Right lobe of liver (tissue), 4 donors: Measurements from ENCODE around the gene ZMYND11.

Experiments
- POLR2A ChIP-seq: fragments of 450-650 bp; IDR thresholded peaks from one replicate; pipeline ENCODE4 v1.6.1; 2017; ENCODE audit warnings: antibody characterized with exemption, mild to moderate bottlenecking
- TF ChIP-seq, protein P1 (sequence below), 4 donors: fragments of 200-600 bp in 3 of 4; fragments of 450-650 bp in 1 of 4; IDR thresholded peaks; one replicate each; pipeline versions ENCODE4 v1.5.1 to v1.8.0; 2016 to 2022; ENCODE audit warnings: antibody characterized with exemption in 4 of 4, mild to moderate bottlenecking in 2 of 4
- donor health status: DM: no; HTN: no; CAD: no.
- donor health status: DM: no; HTN: no; CAD: no.
- donor health status: DM: no; HTN: yes; CAD: no.

DNA sequence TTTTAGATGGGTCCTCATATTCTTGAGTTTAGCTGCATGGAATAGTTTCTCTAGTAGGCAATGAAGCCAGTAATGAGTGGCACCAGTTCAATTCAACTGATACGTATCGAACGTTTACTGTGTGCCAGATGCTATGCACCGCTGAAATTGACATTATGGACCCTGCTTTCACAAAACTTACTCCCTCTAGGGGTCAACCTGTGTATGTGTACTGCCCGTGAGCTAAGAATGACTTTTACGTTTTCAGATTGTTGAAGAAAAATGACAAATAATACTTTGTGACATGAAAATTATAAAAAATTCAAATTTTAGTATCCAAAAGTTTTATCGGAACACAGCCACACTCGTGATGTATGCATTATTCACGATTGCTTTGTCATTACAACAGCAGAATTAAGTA lies 95.5 kb downstream of the ZMYND11 start:
- TF ChIP-seq, protein P1, sequence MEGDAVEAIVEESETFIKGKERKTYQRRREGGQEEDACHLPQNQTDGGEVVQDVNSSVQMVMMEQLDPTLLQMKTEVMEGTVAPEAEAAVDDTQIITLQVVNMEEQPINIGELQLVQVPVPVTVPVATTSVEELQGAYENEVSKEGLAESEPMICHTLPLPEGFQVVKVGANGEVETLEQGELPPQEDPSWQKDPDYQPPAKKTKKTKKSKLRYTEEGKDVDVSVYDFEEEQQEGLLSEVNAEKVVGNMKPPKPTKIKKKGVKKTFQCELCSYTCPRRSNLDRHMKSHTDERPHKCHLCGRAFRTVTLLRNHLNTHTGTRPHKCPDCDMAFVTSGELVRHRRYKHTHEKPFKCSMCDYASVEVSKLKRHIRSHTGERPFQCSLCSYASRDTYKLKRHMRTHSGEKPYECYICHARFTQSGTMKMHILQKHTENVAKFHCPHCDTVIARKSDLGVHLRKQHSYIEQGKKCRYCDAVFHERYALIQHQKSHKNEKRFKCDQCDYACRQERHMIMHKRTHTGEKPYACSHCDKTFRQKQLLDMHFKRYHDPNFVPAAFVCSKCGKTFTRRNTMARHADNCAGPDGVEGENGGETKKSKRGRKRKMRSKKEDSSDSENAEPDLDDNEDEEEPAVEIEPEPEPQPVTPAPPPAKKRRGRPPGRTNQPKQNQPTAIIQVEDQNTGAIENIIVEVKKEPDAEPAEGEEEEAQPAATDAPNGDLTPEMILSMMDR (IDR thresholded peaks at IDR 0.05) = peak; percentile 3 to 31 (median 15)
- TF ChIP-seq POLR2A = no peak
